HCT116 (cell line): ENCODE data around the gene DMPK. TPM values are rescaled to one million over a fixed set of nuclear protein-coding genes. Genes with fewer than 3 reads are reported as not detected.

Experiments used
- ATAC-seq: fragments of 200-7000 bp; cut with Tn5 transposase; 2 replicates; pipeline ENCODE4 v1.9.1; 2020; ENCODE audit warnings: mild to moderate bottlenecking, moderate library complexity
- BruUV-seq: library from RNA; stranded (reverse); fragments of 400-500 nt; replicated peaks from 2 replicates; lab custom pipeline; 2021; lab: Mats Ljungman, UMichigan
- CTCF ChIA-PET: fragments of 300-600 bp; sonication (Branson Sonifier 250); formaldehyde crosslinking; loops from one replicate; lab custom pipeline; 2021; ENCODE audit warnings: antibody characterized with exemption; lab: Charles Lee
- POLR2A ChIA-PET: fragments of 300-600, 350-600 bp; sonication (Branson Sonifier 250); formaldehyde crosslinking; loops from one replicate; lab custom pipeline; 2021; ENCODE audit warnings: antibody characterized with exemption; lab: Charles Lee
- RAD21 ChIA-PET, 2 experiments: fragments of 300-600 bp; sonication (Branson Sonifier 250); formaldehyde crosslinking; loops; one replicate each; lab custom pipeline; 2023; ENCODE audit warnings: low total read pairs in 2 of 2; ENCODE audit not compliant: uncharacterized antibody in 2 of 2, unreplicated experiment in 2 of 2, low non-redundant PET in 1 of 2; lab: Charles Lee
- DNase-seq: peaks from one replicate; pipeline ENCODE4 v3.0.0-alpha.2; 2010; ENCODE audit warnings: low read depth, low spot score
- H2AFZ ChIP-seq: fragments of 200-600 bp; shearing (Covaris generic), sonication (generic); 2 replicates; pipeline ENCODE4 v1.6.1; 2017; ENCODE audit warnings: low read depth, mixed run types, mixed read lengths, antibody characterized with exemption, low read length; ENCODE audit not compliant: poor library complexity, severe bottlenecking
- H3K27ac ChIP-seq: 2 replicates; pipeline ENCODE4 v1.5.1; 2012; ENCODE audit warnings: low read depth, low read length
- H3K27me3 ChIP-seq: fragments of 200-600 bp; sonication (generic); 2 replicates; pipeline ENCODE4 v1.6.1; 2016; ENCODE audit warnings: mixed run types, low read length, mixed read lengths; ENCODE audit not compliant: insufficient read depth
- H3K36me3 ChIP-seq, 2 experiments: fragments of 200-500 bp in 1 of 2; fragments of 200-600 bp in 1 of 2; sonication (Bioruptor generic) in 1 of 2; sonication (generic) in 1 of 2; 2 replicates each; pipeline versions ENCODE4 v1.5.1 to v1.6.1; 2014 to 2016; ENCODE audit warnings: low read length in 2 of 2, inconsistent platforms in 1 of 2, mixed read lengths in 1 of 2, mixed run types in 1 of 2; ENCODE audit not compliant: insufficient read depth in 2 of 2, control insufficient read depth in 1 of 2
- H3K4me1 ChIP-seq, 2 experiments: fragments of 200-600 bp in 1 of 2; sonication (generic) in 1 of 2; 2 replicates each; pipeline versions ENCODE4 v1.5.1 to v1.6.1; 2012 to 2017; ENCODE audit warnings: low read length in 2 of 2, inconsistent platforms in 1 of 2, mild to moderate bottlenecking in 1 of 2, mixed read lengths in 1 of 2, mixed run types in 1 of 2, moderate library complexity in 1 of 2; ENCODE audit not compliant: insufficient read depth in 2 of 2, control insufficient read depth in 1 of 2
- H3K4me2 ChIP-seq: fragments of 200-600 bp; sonication (generic); 2 replicates; pipeline ENCODE4 v1.6.1; 2017; ENCODE audit warnings: mixed run types, low read length, mixed read lengths
- H3K4me3 ChIP-seq, 2 experiments: fragments of 200-600 bp in 1 of 2; sonication (generic) in 1 of 2; replicated peaks in 1 of 2; 2 replicates each; pipeline ENCODE4 v1.5.1; 2011 to 2016; ENCODE audit warnings: low read length in 2 of 2, control low read depth in 1 of 2, low read depth in 1 of 2, mild to moderate bottlenecking in 1 of 2, mixed read lengths in 1 of 2, mixed run types in 1 of 2
- H3K79me2 ChIP-seq: fragments of 200-600 bp; sonication (generic); 2 replicates; pipeline ENCODE4 v1.6.1; 2017; ENCODE audit warnings: mild to moderate bottlenecking, mixed run types, low read length, moderate library complexity, mixed read lengths; ENCODE audit not compliant: insufficient read depth
- H3K9ac ChIP-seq: fragments of 200-600 bp; sonication (generic); 2 replicates; pipeline ENCODE4 v1.6.1; 2016; ENCODE audit warnings: low read length, mixed read lengths
- H3K9me2 ChIP-seq: fragments of 200-600 bp; sonication (generic), shearing (Covaris generic); 2 replicates; pipeline ENCODE4 v1.6.1; 2017; ENCODE audit warnings: mixed run types, mild to moderate bottlenecking, moderate library complexity; ENCODE audit not compliant: insufficient read depth
- H3K9me3 ChIP-seq, 2 experiments: fragments of 200-500 bp in 1 of 2; fragments of 200-600 bp in 1 of 2; sonication (Bioruptor generic) in 1 of 2; sonication (generic) in 1 of 2; 2 replicates each; pipeline ENCODE4 v1.6.1; 2014 to 2017; ENCODE audit warnings: low read length in 2 of 2, mixed read lengths in 2 of 2, inconsistent platforms in 1 of 2, low read depth in 1 of 2, mild to moderate bottlenecking in 1 of 2, mixed run types in 1 of 2, moderate library complexity in 1 of 2; ENCODE audit not compliant: control insufficient read depth in 1 of 2, insufficient read depth in 1 of 2
- H4K20me1 ChIP-seq: fragments of 200-600 bp; sonication (generic), shearing (Covaris generic); 2 replicates; pipeline ENCODE4 v1.6.1; 2017; ENCODE audit warnings: mixed run types, mild to moderate bottlenecking, moderate library complexity; ENCODE audit not compliant: insufficient read depth
- CBX3 ChIP-seq: IDR thresholded peaks from 2 replicates; pipeline ENCODE4 v1.6.1; 2012; ENCODE audit warnings: low read depth
- CEBPB ChIP-seq: IDR thresholded peaks from 2 replicates; pipeline ENCODE4 v1.6.1; 2012; ENCODE audit warnings: low read depth
- ELF1 ChIP-seq: IDR thresholded peaks from 2 replicates; pipeline ENCODE4 v1.6.1; 2012; ENCODE audit warnings: low read depth, borderline replicate concordance
- POLR2A ChIP-seq: IDR thresholded peaks from 2 replicates; pipeline ENCODE4 v1.7.0; 2011; ENCODE audit warnings: borderline replicate concordance; ENCODE audit not compliant: insufficient read depth, insufficient read length; ENCODE audit errors: extremely low read depth
- RAD21 ChIP-seq: IDR thresholded peaks from 2 replicates; pipeline ENCODE4 v1.6.1; 2012; ENCODE audit warnings: low read depth, mild to moderate bottlenecking
- intact Hi-C: fragments of 100-400 bp; cut with micrococcal nuclease; formaldehyde crosslinking; loops from 2 replicates; pipeline ENCODE4 v1.10.0; 2022
- total RNA-seq: library from RNA; stranded (reverse); gene quantifications from one replicate; pipeline ENCODE4 v1.2.1, GENCODE V29; 2021; ENCODE audit not compliant: unreplicated experiment
- TF ChIP-seq, protein P1 (sequence below): IDR thresholded peaks from 2 replicates; pipeline ENCODE4 v1.6.1; 2012

Gene DMPK
- total RNA-seq, 1 experiment from 2014 or later: 52.5 TPM

- H3K27me3 ChIP-seq: no peaks in the 10 kb centered on the region
- ChIA-PET RAD21 (no interaction called here), POLR2A (no interaction called here), CTCF (interaction anchor here (2.2 kb wide), 1 partner anchor 9 kb away, joined by 71 read pairs; the partner anchor contains the start of gene SIX5)
- H3K4me3 ChIP-seq: no peak overlapping the region
- no peaks in the 10 kb centered on the region for H3K9me2 ChIP-seq
- no peaks in the 10 kb centered on the region for H3K79me2 ChIP-seq
- no peaks in the 10 kb centered on the region for H4K20me1 ChIP-seq
- H3K9ac ChIP-seq: no peak overlapping the region
- H2AFZ ChIP-seq: no peak overlapping the region
- no peak for DNase-seq
- intact Hi-C loops: loop anchor here (10.0 kb wide), 1 partner anchor 683 kb away; the partner anchor contains the start of gene PPP1R37
- peaks cover 0 to 10% of the 10 kb centered on the region in 2 experiments; a peak in 3 of 4 replicates for H3K36me3 ChIP-seq
- H3K27ac ChIP-seq: no peak overlapping the region; the same call in 1 of the 2 replicates
- no TSS peak for BruUV-seq
- H3K4me2 ChIP-seq: peak overlapping the region; percentile 84
- TF ChIP-seq ELF1 (no peak), CBX3 (no peak), POLR2A (no peak)
- TF ChIP-seq, protein P1, sequence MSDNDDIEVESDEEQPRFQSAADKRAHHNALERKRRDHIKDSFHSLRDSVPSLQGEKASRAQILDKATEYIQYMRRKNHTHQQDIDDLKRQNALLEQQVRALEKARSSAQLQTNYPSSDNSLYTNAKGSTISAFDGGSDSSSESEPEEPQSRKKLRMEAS: no peak
- TF ChIP-seq, all 23 proteins: peak for 0
- peaks cover 38 to 48% of the 10 kb centered on the region in 2 experiments for H3K4me1 ChIP-seq
- H3K9me3 ChIP-seq: no peaks in the 10 kb centered on the region
- ATAC-seq: no peak
Measured at GRCh38 chr19:45778010-45778661, 4.2 kb downstream of the DMPK start.

DNA sequence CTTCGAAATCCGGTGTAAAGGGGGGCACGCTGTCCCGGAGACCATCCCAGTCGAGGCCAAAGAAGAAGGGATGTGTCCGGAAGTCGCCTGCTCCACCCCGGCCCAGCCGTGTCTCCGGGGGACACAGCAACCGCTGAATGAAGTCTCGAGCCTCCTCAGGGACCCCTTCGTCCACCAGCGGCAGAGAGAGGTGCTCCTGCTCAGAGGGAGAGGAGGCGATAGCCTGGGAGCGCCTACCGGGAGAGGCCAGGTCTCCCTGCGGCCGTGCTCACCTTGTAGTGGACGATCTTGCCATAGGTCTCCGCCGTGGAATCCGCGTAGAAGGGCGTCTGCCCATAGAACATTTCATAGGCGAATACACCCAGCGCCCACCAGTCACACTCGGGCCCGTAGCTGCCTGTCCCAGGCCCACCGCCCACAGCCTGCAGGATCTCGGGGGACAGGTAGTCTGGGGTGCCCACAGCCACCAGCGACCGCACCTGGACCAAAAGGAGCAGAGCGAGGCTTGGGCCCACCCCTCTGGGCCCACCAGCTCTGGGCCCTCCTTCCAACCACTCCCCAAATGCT, 4.8 kb downstream of the DMPK start:
- ATAC-seq (no peak), DNase-seq (no peak)
- BruUV-seq: no TSS peak
- Histone ChIP-seq H3K4me2 (no peak overlapping the region), H3K4me1 (peaks cover 33 to 41% of the 10 kb centered on the region in 2 experiments), H2AFZ (no peak overlapping the region), H4K20me1 (no peaks in the 10 kb centered on the region), H3K9ac (no peak overlapping the region), H3K9me3 (no peaks in the 10 kb centered on the region), H3K9me2 (no peaks in the 10 kb centered on the region), H3K79me2 (no peaks in the 10 kb centered on the region), H3K27me3 (no peaks in the 10 kb centered on the region), H3K36me3 (peaks cover 0 to 10% of the 10 kb centered on the region in 2 experiments; a peak in 3 of 4 replicates), H3K27ac (no peak overlapping the region; the same call in 1 of the 2 replicates), H3K4me3 (no peak overlapping the region)
- no peak for TF ChIP-seq CEBPB
- TF ChIP-seq RAD21: no peak
- ChIA-PET RAD21 (no interaction called here), POLR2A (no interaction called here), CTCF (no interaction called here)
- intact Hi-C loops: loop anchor here (10.0 kb wide), 1 partner anchor 683 kb away; the partner anchor contains the start of gene PPP1R37
